Measurements from ENCODE around the gene TMPRSS9. TPM values are rescaled to one million over a fixed set of nuclear protein-coding genes. Genes with fewer than 3 reads are reported as not detected.

TMPRSS9 gene
- polyA plus RNA-seq, 1 donor from 2014 or later: not detected

DNA sequence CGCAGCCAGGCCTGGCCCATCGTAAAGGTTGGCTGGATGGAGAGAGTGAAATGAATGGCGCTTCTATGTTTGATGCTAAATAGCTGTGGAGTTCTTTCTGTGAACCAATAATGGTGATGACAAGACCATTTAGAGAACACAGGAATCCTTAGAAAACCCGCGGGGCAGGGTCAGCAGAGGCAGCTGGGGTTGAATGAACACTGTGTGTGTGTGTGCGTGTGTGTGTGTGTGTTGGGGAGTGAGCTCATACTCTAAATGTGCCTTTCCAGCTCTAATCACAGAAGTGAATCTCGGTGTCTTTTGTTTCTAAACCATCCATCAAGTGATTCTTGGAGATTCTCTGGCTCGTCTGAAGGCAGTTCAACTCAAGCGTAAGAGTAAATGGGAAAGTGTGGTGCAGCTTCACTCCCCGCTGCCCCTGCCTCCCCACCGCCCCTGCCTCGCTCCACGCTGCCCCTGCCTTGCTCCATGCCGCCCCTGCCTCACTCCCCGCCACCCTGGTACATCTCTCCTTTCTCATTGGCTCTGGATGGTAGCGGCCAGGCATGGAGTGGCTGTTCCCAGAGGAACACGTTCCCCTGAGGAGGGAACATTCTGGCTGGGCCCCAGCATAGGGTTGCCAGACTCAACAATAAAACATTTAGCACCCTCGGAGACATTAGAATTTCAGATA is 21.2 kb downstream of the TMPRSS9 start:
- H3K9me3 ChIP-seq (ENCODE audit: low read length): no peaks in the 10 kb centered on the region
- no peaks in the 10 kb centered on the region for H4K20me1 ChIP-seq (ENCODE audit: insufficient read depth)
- H3K9ac ChIP-seq (ENCODE audit: low read length): no peak overlapping the region
- peaks cover 4% of the 10 kb centered on the region for H3F3A ChIP-seq (ENCODE audit: insufficient read depth, low read length, poor library complexity, severe bottlenecking)
- no peak overlapping the region for H2AFZ ChIP-seq (ENCODE audit: low read depth, low read length)
- no peaks in the 10 kb centered on the region for H3K79me2 ChIP-seq (replicated peaks; ENCODE audit: insufficient read depth, low read length)
- H3K9me2 ChIP-seq (ENCODE audit: insufficient read depth, low read length): no peaks in the 10 kb centered on the region
- H3K4me2 ChIP-seq (ENCODE audit: low read length): no peak overlapping the region
- TF ChIP-seq EP300 (conservative IDR thresholded peaks at IDR 0.05; ENCODE audit: poor library complexity, severe bottlenecking) (no peak), RAD21 (conservative IDR thresholded peaks at IDR 0.05) (no peak), MXI1 (conservative IDR thresholded peaks at IDR 0.05; ENCODE audit: poor library complexity, severe bottlenecking) (no peak)
- H3K36me3 ChIP-seq (ENCODE audit: insufficient read depth, low read length): no peaks in the 10 kb centered on the region
- H3K27ac ChIP-seq (ENCODE audit: low read length): no peak overlapping the region
- H3K27me3 ChIP-seq (ENCODE audit: insufficient read depth, low read depth, low read length): no peaks in the 10 kb centered on the region
- H3K4me3 ChIP-seq (ENCODE audit: low read length): no peak overlapping the region

GRCh38 chr19:2382530-2383222 is 22.6 kb downstream of the TMPRSS9 start:
- H3K9me3 ChIP-seq (ENCODE audit: low read length): no peaks in the 10 kb centered on the region
- H3K9me2 ChIP-seq (ENCODE audit: insufficient read depth, low read length): no peaks in the 10 kb centered on the region
- TF ChIP-seq TAF1 (IDR thresholded peaks at IDR 0.05; ENCODE audit: low read depth) (no peak), POLR2AphosphoS5 (IDR thresholded peaks at IDR 0.05) (no peak), MXI1 (conservative IDR thresholded peaks at IDR 0.05; ENCODE audit: poor library complexity, severe bottlenecking) (no peak), EZH2 (IDR thresholded peaks at IDR 0.05; ENCODE audit: borderline replicate concordance, insufficient read depth, low read length, poor library complexity, severe bottlenecking) (no peak), EP300 (conservative IDR thresholded peaks at IDR 0.05; ENCODE audit: poor library complexity, severe bottlenecking) (no peak), REST (IDR thresholded peaks at IDR 0.05; ENCODE audit: borderline replicate concordance) (no peak), SMC3 (conservative IDR thresholded peaks at IDR 0.05; ENCODE audit: poor library complexity) (no peak), RAD21 (conservative IDR thresholded peaks at IDR 0.05) (no peak), CTCF (IDR thresholded peaks at IDR 0.05; ENCODE audit: poor library complexity, severe bottlenecking) (no peak)
- no peak overlapping the region for H2AFZ ChIP-seq (ENCODE audit: low read depth, low read length)
- H3K36me3 ChIP-seq (ENCODE audit: insufficient read depth, low read length): no peaks in the 10 kb centered on the region
- no peaks in the 10 kb centered on the region for H3K79me2 ChIP-seq (replicated peaks; ENCODE audit: insufficient read depth, low read length)
- H3K9ac ChIP-seq (ENCODE audit: low read length): no peak overlapping the region
- no peak overlapping the region for H3K27ac ChIP-seq (ENCODE audit: low read length)
- H3K4me2 ChIP-seq (ENCODE audit: low read length): no peak overlapping the region
- no peaks in the 10 kb centered on the region for H3K27me3 ChIP-seq (ENCODE audit: insufficient read depth, low read depth, low read length)
- H3K4me3 ChIP-seq (ENCODE audit: low read length): no peak overlapping the region
- H4K20me1 ChIP-seq (ENCODE audit: insufficient read depth): no peaks in the 10 kb centered on the region
- H3F3A ChIP-seq (ENCODE audit: insufficient read depth, low read length, poor library complexity, severe bottlenecking): peaks cover 4% of the 10 kb centered on the region

Data from neural cell (in vitro differentiated cells).